Esophagus squamous epithelium (tissue), 5 donors: ENCODE results near the gene TMEM51. TPM values are rescaled to one million over a fixed set of nuclear protein-coding genes. Genes with fewer than 3 reads are reported as not detected.

Source experiments
- DNase-seq: peaks from one replicate; lab custom pipeline; 2025; lab: John Stamatoyannopoulos, UW
- H3K27ac ChIP-seq, 4 donors: fragments of 200-600 bp; sonication (generic); one replicate each; pipeline ENCODE4 v1.5.1; 2016 to 2019; ENCODE audit warnings: mild to moderate bottlenecking in 1 of 4
- H3K27me3 ChIP-seq, 4 donors: fragments of 200-600 bp; sonication (generic); 1 replicate in 3 of 4; 2 replicates in 1 of 4; pipeline versions ENCODE4 v1.5.1 to v1.6.0; 2017 to 2021; ENCODE audit warnings: antibody characterized with exemption in 1 of 4
- H3K36me3 ChIP-seq, 3 donors: fragments of 200-600 bp; sonication (generic); one replicate each; pipeline ENCODE4 v1.5.1; 2016 to 2019
- H3K4me1 ChIP-seq, 3 donors: fragments of 200-600 bp; sonication (generic); one replicate each; pipeline ENCODE4 v1.5.1; 2017 to 2019
- H3K4me3 ChIP-seq, 4 donors: fragments of 200-600 bp; sonication (generic); 1 replicate in 3 of 4; 2 replicates in 1 of 4; pipeline ENCODE4 v1.5.1; 2016 to 2019; ENCODE audit warnings: mild to moderate bottlenecking in 2 of 4, moderate library complexity in 1 of 4
- H3K9me3 ChIP-seq, 3 donors: fragments of 200-600 bp; sonication (generic); one replicate each; pipeline ENCODE4 v1.5.1; 2016 to 2019
- POLR2A ChIP-seq, 4 donors: fragments of 450-650 bp; IDR thresholded peaks; one replicate each; pipeline ENCODE4 v1.6.1; 2017; ENCODE audit warnings: antibody characterized with exemption in 4 of 4, mild to moderate bottlenecking in 4 of 4, moderate library complexity in 3 of 4
- WGBS, 2 donors: methylation state at CpG; one replicate each; pipeline ENCODE4 v1.1.5; 2018; 5-methylcytosine and 5-hydroxymethylcytosine counted together
- intact Hi-C: fragments of 100-400 bp; cut with DNase I; formaldehyde crosslinking; loops from one replicate; pipeline ENCODE4 v1.15.0; 2022
- total RNA-seq, 4 donors: library from RNA; depleted of rRNA; stranded (reverse); fragments of >200 nt; gene quantifications; one replicate each; pipeline ENCODE4 v1.1.0, GENCODE V29; 2016
- TF ChIP-seq, protein P1 (sequence below), 6 experiments: fragments of 450-650 bp in 4 of 6; fragments of 200-600 bp in 2 of 6; sonication (generic) in 2 of 6; IDR thresholded peaks; one replicate each; pipeline ENCODE4 v1.5.1; 2016 to 2019; ENCODE audit warnings: antibody characterized with exemption in 6 of 6, mild to moderate bottlenecking in 4 of 6, moderate library complexity in 4 of 6
- donor health status: DM: yes; HTN: yes; CAD: no.

The TMEM51 gene
- total RNA-seq, 4 donors from 2014 or later: 11.6 to 23.7 (median 17.7) TPM

DNA sequence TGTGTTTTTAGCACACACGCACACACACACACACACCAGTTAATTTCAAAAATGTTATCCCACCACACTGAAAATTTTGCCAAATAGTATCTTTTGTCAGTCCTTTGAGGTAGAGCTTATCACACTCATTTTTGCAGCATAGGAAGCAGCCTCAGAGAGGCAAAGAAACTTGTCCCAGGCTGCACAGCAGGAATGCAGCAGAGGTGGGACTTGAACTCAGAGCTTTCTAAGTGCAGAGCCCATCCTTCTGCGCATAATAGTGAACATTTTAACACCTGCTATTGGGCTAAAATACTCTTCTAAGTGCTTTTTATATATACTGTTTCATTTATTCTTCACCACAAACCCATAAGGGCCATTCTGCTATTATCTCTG, 108.4 kb downstream of the TMEM51 start:
- peaks cover 9 to 32% (median 26%) of the 10 kb centered on the region in 3 donors for H3K4me1 ChIP-seq
- H3K9me3 ChIP-seq: no peaks in the 10 kb centered on the region
- H3K4me3 ChIP-seq: no peak overlapping the region
- H3K27me3 ChIP-seq: no peaks in the 10 kb centered on the region
- intact Hi-C loops: no loop called here
- H3K36me3 ChIP-seq: no peaks in the 10 kb centered on the region
- no peak for DNase-seq
- peak overlapping the region in 3 of 4 donors; percentile 26 to 58 (median 51) for H3K27ac ChIP-seq
- 92 to 94% methylated on average over 2 of the region's 2 CpGs for WGBS, 2 donors
- TF ChIP-seq, protein P1, sequence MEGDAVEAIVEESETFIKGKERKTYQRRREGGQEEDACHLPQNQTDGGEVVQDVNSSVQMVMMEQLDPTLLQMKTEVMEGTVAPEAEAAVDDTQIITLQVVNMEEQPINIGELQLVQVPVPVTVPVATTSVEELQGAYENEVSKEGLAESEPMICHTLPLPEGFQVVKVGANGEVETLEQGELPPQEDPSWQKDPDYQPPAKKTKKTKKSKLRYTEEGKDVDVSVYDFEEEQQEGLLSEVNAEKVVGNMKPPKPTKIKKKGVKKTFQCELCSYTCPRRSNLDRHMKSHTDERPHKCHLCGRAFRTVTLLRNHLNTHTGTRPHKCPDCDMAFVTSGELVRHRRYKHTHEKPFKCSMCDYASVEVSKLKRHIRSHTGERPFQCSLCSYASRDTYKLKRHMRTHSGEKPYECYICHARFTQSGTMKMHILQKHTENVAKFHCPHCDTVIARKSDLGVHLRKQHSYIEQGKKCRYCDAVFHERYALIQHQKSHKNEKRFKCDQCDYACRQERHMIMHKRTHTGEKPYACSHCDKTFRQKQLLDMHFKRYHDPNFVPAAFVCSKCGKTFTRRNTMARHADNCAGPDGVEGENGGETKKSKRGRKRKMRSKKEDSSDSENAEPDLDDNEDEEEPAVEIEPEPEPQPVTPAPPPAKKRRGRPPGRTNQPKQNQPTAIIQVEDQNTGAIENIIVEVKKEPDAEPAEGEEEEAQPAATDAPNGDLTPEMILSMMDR (IDR thresholded peaks at IDR 0.05): no peak
- no peak for TF ChIP-seq POLR2A (IDR thresholded peaks at IDR 0.05)

DNA sequence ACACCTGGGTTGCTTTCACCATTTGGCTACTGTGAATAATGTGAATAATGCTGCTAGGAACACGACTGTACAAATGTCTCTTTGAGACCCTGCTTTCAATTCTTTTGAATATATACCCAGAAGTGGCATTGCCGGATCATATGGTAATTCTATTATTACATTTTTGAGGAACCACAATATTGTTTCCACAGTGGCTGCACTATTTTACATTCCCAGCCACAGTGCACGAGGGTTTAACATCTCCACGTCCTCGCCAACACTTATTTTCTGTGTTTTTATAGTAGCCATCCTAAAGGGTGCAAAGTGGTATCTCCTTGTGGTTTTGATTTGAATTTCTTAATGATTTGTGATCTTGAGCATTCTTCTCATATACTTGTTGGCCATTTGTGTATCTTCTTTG, 109.2 kb downstream of the TMEM51 start:
- TF ChIP-seq, protein P1 (IDR thresholded peaks at IDR 0.05): no peak
- TF ChIP-seq POLR2A (IDR thresholded peaks at IDR 0.05): no peak
- peaks cover 9 to 32% (median 26%) of the 10 kb centered on the region in 3 donors for H3K4me1 ChIP-seq
- H3K27me3 ChIP-seq: no peaks in the 10 kb centered on the region
- no peak overlapping the region for H3K4me3 ChIP-seq
- DNase-seq: no peak
- WGBS, 2 donors: 87 to 88% methylated on average over 5 of the region's 5 CpGs
- no peaks in the 10 kb centered on the region for H3K36me3 ChIP-seq
- H3K27ac ChIP-seq: no peak overlapping the region
- H3K9me3 ChIP-seq: no peaks in the 10 kb centered on the region
- intact Hi-C loops: no loop called here

DNA sequence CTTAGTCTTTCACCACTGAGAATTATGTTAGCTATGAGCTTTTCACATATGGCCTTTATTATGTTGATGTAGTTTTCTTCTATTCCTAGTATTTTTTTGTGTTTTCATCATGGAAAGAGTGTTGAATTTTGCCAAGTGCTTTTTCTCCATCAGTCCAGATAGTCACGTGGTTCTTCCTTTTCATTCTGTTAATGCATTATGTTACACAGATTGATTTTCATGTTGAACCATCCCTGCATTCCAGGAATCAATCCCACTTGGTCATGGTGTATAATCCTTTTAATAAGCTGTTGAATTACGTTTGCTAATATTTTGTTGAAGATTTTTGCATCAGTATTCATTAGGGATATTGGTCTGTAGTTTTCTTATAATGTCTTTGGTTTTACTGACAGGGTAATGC, 111.2 kb downstream of the TMEM51 start:
- no peak for DNase-seq
- peaks cover 9 to 23% (median 17%) of the 10 kb centered on the region in 3 donors for H3K4me1 ChIP-seq
- intact Hi-C loops: no loop called here
- no peak overlapping the region for H3K4me3 ChIP-seq
- H3K9me3 ChIP-seq: no peaks in the 10 kb centered on the region
- H3K27me3 ChIP-seq: no peaks in the 10 kb centered on the region
- 64 to 69% methylated on average over 2 of the region's 2 CpGs for WGBS, 2 donors
- H3K27ac ChIP-seq: no peak overlapping the region
- TF ChIP-seq, protein P1 (IDR thresholded peaks at IDR 0.05): no peak
- TF ChIP-seq POLR2A (IDR thresholded peaks at IDR 0.05): no peak
- H3K36me3 ChIP-seq: no peaks in the 10 kb centered on the region

Other genes with a start within 250 kb of the TMEM51 start
- under 1 TPM in 1 of 4 donors, not detected in 3; 0.57 TPM for gene FHAD1, start 93.5 kb downstream of the TMEM51 start, total RNA-seq